NCI-H524 treated with DMSO at 0.1 percent for 48 hours (cell line): ENCODE data around the gene AXDND1.
"Not testable (repeated sequence)": the region's sequence is repeated elsewhere in the genome, so short reads cannot be mapped to it uniquely, and the experiment has no call there.

ENCODE experiments used
- DNase-seq: peaks from one replicate; lab custom pipeline; 2025; lab: John Stamatoyannopoulos, UW

AXDND1 gene

DNA sequence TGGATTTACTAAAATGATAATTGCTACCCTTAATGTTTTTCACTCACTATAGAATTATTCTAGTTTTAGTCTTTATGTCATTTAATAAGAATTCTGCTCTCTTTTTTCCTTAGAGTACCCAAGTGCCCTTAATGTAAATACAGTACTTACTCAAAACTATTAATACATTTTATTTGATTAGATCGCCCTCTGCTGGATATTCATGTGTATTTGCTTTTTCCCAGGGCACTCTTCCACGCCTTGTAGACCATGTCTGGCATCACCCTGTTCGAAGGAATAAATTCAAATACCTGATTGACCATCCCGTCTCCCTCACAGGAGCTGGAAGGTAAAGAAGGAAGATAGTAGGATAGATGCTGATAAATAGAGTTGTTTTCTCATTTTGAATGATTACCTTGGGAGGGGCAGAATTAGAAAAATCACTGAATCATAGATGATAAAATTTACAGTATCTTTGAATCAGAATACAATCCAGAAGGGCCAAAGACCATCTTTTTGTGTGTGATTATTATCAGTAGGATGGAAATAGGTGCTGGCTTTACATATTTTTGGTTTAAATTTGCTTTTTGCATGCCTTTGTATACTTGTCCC is 4.1 kb downstream of the AXDND1 start:
- DNase-seq: peak; percentile 47

DNA sequence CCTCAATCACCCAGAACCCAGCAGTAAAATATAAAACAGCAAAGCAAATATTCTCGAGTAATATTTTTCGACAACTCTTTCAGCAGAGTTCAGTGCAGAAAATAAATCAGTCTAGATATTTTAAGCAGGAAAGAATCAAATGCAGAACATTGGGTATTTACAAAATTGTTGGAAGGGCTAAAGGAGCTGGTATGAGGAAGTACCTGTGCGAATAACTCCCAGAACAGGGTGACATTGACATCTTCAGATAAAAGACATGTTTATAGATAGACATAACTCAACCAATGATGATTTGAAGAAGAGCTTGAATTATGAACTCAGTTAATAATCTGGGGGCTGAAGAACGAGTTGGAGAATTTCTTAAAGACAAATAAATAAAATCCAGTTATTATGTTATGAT is 6.4 kb downstream of the AXDND1 start:
- DNase-seq: no peak

DNA sequence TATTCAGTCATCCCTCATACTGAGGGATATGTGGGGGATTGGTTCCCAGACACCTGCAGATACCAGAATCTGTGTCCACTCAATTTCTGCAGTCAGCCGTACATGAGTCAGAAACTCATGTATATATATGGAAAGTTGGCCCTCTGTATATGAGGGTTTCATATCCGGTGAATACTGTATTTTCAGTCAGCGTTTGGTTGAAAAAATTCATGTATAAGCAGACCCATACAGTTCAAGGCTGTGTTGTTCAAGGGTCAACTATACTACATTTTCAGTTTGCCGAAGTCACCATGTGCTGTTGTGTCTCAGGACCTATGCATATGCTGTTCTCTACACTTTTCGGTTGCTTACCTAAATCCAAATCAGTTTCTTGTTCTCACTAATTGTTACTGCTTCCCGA is 10.5 kb downstream of the AXDND1 start:
- DNase-seq: no peak

DNA sequence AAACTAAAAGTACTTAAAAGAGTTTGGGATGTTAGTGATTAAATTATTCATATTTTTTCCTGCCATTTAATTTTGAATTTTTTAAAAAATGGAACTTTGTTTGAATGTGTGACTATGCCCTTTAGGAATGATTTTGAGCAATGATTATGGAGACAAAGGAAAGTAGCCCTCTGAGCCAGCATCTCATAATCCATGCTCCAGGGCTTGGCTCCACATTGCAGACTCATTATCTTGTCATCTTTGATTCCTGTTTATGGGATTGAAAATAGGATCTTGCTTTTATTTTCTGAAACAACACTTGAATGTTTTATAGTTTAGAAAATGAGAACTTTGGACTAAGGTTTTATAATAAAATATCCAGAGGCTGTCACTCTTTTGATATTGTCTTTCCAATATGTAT is 14.5 kb downstream of the AXDND1 start:
- no peak for DNase-seq

DNA sequence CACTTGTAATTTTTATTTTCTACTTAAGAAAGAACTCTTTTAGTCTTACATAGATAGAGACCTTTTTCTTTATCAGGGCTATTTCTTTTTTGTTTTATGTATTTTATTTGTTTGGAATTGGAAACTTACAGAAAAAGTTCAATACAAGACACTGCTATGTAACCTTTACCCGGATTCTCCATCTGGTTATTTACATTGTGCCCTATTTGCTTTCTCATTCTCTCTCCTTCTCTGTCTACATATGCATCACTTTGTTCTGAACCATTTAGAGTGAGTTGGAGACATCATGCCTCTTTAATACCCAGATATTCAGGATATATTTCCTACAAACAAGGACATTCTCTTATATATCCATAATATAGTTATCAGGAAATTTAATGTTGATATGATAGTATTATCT is 18.3 kb downstream of the AXDND1 start:
- no peak for DNase-seq

DNA sequence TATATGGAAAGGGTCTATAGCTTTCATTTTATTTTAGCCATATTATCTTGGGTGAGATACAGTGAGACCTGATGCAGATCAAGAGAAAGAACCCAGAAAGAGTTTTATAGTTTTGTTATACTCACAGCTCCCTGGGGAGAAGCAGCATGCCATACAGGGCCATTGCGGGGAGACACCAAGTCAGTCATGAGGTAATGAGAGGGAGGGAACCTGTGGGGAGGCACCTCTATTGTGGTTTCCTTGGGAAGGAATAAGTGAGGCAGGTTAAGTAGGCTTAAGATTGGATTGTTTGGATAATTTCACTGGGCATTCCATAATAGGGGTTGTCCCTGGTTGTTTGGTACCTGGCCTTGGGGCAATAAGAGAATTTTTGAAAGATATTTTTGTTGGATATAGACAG is 19.7 kb downstream of the AXDND1 start:
- DNase-seq: no peak

DNA sequence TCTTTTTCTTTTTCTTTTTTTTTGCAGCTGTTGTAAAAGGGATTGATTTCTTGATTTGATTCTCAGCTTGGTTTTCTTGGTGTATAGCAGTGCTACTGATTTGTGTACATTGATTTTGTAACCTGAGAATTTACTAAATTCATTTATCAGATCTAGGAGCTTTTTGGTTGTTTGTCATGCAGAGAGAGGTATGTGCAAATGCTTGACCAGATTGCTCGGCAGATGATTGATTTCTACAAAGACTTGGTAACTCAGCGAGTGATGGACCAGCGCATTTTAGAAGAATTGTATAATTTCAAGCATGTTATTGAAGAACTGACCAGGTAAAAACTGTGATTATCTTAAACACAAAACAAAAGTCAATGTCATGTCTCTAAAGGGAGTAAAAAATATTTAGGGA is 27.9 kb downstream of the AXDND1 start:
- no peak for DNase-seq

DNA sequence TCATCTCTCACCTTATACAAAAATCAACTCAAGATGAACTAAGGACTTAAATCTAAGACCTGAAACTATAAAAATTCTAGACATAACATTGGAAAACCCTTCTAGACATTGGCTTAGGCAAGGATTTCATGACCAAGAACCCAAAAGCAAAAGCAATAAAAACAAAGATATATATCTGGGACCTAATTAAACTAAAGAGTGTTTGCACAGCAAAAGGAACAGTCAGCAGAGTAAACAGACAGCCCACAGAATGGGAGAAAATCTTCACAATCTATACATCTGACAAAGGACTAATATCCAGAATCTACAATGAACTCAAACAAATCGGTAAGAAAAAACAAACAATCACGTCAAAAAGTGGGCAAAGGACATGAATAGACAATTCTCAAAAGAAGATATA is 33.6 kb downstream of the AXDND1 start:
- not testable (repeated sequence) for DNase-seq

DNA sequence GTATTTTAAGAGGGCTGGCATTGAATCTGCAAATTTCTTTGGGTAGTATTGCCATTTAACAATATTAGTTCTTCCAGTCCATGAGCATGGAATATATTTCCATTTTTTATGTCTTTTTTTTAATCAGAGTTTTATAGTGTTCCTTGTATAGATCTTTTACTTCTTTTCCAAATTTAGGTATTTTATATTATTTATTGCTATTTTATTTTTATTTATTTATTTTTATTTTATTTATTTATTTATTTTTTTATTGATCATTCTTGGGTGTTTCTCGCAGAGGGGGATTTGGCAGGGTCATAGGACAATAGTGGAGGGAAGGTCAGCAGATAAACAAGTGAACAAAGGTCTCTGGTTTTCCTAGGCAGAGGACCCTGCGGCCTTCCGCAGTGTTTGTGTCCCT is 52.0 kb downstream of the AXDND1 start:
- not testable (repeated sequence) for DNase-seq

DNA sequence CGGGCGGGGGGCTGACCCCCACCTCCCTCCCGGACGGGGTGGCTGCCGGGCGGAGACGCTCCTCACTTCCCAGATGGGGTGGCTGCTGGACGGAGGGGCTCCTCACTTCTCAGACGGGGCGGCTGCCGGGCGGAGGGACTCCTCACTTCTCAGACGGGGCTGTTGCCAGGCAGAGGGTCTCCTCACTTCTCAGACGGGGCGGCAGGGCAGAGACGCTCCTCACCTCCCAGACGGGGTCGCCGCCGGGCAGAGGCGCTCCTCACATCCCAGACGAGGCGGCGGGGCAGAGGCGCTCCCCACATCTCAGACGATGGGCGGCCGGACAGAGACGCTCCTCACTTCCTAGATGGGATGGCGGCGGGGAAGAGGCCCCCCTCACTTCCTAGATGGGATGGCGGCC is 52.9 kb downstream of the AXDND1 start:
- DNase-seq: not testable (repeated sequence)

DNA sequence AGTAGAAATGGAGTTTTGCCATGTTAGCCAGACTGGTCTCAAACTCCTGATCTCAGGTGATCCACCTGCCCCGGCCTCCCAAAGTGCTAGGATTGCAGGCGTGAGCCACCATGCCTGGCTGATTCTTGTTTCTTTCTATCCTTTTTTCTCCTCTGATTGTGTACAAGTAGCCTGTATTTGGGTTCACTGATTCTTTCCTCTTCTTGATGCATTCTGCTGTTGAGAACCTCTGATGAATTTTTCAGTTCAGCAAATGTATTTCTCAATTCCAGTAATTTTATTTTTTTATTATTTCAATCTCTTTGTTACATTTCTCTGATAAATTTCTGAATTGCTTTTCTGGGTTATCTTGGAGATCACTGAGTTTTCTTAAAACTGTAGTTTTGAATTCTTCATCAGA is 58.8 kb downstream of the AXDND1 start:
- no peak for DNase-seq

DNA sequence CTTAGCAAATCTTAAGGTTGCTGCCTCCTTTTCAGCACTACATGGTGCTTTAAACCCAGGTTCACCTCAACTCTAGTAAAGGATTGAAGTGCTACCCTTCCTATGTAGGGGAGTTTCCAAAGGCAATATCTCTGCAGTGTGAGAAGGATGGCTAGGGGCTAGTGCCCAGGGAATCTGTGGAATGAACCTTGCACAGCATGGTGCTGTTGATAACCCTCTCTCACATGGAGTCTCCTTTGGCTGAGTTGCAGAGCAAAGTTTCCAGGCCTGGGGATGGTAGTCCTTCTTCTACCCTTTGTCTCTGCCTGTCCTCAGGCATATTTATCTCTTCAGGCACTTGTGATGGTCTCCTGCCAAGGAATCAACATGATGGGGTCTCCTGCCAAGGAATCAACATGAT is 59.4 kb downstream of the AXDND1 start:
- no peak for DNase-seq

DNA sequence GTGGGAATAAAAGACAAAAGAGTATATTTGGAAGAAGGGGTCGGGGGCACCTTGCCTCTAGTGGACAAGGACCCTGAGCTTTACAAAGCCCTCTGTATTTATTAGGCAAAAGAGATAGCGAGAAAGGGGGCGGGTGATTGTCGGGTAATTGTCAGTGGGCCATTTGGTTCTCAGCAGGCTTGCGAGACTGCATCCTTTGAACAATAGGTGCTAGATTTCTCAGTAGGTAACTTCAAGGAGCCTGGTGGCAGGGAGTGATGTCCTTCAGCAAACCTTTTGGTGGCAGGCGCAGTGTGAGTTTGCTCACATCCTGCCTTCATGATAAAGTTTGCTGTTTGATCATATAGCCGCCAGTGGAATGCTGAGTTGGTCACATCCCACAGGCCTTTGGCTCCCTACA is 71.4 kb downstream of the AXDND1 start:
- DNase-seq: no peak

DNA sequence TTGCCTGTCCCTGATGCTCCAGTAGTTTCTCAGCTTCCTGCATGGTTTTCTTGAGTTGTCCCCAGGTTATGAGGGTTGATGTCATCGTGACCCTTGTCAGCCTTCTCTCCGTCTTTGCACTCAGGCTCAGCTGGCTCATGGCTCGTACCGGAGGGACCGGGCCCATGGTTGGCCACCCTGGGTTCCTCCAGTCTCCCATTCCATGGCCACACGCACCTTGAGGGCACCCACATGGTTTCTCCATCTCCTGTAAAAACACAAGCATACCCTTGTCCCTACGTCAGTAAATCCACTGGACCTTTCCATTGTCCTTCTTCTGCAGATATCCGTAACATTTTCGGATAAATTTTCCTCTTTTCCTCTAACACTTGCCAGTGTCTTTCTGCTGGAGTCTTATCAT is 73.9 kb downstream of the AXDND1 start:
- DNase-seq: not testable (repeated sequence)

DNA sequence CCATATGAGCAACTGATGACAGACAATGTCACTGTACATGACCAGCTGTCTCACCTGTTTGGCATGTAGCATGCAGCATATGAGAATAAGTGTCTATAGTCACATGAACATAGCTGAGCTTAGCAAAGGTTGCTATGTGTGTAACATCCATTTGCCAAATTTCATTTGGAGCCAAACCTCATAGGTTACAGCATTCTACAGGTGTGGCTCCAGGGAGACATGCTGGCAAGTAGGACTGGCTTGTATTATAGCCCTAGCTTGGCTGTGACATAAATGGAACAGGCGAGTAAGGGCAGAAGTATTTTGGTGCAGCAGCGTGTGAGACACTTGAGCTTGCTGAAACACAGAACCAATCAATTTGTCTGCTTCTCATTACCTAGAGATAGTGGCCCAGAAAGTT is 74.5 kb downstream of the AXDND1 start:
- not testable (repeated sequence) for DNase-seq

DNA sequence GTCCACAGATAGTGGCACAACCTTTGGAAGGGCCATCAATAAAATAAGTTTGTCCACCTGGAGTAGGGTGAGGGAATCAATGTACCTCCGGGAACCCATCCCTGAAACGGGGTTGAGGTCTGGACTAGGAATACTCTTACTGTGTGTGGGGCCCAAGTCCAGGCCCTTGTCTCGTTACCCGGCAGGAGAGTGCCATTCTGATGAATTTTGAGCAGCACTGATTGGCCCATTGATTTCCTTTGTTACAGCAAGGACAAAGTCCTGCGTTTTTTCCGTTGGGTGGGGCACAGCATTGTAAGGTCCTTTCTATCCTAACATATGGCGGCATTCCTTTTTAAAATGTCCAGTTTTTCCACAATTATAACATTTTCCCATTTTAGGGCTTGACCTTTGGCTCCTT is 75.2 kb downstream of the AXDND1 start:
- no peak for DNase-seq

DNA sequence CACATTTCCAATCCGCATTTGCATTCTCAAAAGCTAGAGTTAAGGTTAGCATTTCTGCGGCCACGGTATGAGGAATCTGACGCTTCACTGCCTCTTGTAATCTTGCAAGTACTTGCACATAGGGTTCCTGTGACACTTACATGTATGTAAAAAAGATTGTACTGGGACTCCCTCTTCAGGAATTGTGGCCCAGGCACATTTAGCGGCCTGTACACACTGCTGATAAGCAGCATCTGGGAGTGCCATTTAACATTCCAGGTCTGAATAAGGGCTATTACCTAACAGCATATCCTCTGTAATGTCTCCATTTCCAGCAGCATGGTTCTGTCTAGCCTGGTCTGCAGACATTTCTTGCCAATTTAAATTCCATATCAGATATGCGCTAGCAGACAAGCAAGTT is 75.7 kb downstream of the AXDND1 start:
- no peak for DNase-seq

DNA sequence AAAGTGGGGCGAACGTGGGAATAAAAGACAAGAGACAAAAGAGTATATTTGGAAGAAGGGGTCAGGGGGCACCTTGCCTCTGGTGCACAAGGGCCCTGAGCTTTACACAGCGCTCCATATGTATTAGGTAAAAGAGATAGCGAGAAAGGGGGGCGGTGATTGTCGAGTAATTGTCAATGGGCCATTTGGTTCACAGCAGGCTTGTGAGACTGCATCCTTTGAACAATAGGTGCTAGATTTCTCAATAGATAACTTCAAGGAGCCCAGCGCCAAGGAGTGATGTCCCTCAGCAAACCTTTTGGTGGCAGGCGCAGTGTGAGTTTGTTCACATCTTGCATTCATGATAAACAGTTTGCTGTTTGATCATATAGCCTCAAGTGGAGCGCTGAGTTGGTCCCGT is 77.1 kb downstream of the AXDND1 start:
- not testable (repeated sequence) for DNase-seq

DNA sequence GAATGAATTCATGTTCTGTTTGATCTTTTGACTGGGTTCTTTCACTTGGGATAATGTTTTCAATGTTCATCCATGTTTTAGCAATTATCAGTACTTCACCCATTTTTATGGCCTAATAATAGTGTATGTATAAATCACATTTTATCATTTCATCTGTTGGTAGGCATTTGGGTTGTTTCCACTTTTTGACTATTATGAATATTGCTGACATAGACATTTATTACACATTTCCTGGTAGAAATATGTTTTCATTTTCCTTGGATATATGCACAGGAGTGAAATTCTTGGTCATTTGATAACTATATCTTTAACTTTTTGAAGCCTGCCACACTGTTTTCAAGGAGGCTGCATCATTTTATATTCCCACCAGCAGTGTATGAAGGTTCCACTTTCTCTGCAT is 79.8 kb downstream of the AXDND1 start:
- no peak for DNase-seq

DNA sequence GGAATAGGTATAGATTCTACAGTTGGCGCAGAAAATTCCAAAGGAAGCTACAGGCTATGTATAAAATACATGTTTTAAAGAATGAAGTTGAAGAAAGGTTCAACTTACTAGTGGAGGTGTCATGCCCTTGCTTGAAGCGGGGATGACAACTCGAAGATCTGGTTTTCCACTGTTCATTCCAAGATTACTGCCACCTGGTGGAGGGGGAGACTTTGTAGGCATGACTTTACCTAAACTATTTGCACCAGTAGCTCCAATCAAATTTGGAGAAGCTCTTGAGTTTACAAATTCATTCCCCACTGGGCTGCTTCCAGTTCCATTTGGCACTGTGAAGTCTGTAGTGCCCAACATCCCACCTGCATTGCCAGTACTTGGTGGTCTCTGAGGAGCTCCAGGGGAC is 81.7 kb downstream of the AXDND1 start:
- no peak for DNase-seq

DNA sequence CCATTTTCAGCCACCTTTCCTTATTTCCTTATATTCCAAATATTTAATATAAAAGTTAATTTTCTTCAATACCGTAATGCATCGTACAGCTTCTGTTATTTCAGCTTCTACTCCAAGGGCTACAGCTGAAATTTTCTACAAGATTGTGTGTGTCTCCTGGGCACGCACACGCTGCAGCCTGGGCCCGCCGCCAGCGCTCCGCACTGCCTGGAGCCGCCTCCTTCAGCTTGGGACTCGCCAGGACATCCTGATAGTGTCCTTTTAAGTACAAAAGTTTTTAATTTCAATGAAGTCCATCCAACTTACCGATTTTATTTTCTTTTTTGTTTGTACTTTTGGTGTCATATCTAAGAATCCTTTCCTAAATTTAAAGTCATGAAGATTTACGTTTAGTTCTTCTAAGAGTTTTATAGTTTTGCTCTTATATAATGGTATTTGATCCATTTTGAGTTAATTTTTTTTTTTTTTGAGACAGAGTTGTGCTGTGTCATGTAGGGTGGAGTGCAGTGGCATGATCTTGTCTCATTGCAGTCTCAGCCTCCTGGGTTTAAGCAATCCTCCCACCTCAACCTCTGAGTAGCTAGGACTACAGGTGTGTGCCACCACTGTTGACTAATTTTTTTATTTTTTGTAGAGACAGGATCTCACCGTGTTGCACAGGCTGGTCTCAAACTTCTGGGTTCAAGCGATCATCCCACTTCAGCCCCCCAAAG is 82.8 kb downstream of the AXDND1 start:
- no peak for DNase-seq

DNA sequence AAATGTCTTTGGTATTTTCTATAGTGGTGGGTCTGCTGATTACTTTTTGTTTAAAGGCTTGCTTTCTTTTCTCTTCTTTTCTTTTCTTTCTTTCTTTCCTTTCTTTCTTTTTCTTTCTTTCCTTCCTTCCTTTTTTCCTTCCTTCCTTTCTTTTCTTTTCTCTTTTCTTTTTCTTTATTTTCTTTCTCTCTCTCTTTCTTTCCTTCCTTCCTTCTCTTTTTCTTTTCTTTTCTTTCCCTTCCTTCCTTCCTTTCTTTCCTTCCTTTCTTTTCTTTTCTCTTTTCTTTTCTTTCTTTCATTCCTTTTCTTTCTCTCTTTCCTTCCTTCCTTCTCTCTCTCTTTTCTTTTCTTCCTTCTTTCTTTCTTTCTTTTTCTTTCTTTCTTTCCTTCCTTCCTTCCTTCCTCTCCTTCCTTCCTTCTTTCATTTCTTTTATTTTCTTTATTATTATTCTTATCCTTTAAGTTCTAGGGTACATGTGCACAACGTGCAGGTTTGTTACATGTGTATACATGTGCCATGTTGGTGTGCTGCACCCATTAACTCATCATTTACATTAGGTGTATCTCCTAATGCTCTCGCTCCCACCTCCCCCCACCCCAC is 93.9 kb downstream of the AXDND1 start:
- DNase-seq: not testable (repeated sequence)

DNA sequence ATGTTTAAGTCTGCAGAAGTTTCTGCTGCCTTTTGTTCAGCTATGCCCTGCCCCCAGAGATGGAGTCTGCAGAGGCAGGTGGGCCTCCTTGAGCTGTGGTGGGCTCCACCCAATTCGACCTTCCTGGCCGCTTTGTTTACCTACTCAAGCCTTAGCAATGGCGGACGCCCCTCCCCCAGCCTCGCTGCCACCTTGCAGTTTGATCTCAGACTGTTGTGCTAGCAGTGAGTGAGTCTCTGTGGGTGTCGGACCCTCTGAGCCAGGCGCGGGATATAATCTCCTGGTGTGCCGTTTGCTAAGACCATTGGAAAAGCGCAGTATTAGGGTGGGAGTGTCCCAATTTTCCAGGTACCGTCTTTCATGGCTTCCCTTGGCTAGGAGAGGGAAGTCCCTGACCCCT is 99.9 kb downstream of the AXDND1 start:
- DNase-seq: not testable (repeated sequence)

DNA sequence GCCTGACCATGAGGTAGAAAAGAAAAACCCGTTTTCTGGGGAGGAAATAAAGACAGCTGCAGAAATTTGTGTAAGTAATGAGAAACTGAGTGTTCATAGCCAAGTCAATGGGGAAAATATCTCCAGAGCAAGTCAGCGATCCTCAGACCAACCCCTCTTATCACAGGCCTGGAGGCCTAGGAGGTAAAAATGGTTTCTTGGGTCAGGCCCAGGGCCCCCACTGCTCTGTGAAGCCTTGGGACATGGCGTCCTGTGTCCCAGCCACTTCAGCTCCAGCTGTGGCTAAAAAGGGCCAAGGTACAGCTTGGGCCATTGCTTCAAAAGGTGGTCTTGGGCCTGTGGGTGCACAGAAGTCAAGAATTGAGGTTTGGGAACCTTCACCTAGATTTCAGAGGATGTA is 108.9 kb downstream of the AXDND1 start:
- DNase-seq: no peak
